Body of pancreas (tissue), 4 donors: ENCODE data around the gene IRGQ.

ENCODE experiments used
- POLR2A ChIP-seq, 3 donors: fragments of 450-650 bp; IDR thresholded peaks; one replicate each; pipeline ENCODE4 v1.6.1; 2016; ENCODE audit warnings: antibody characterized with exemption in 3 of 3, mild to moderate bottlenecking in 2 of 3
- TF ChIP-seq, protein P1 (sequence below), 7 experiments: fragments of 450-650 bp in 4 of 7; fragments of 200-600 bp in 3 of 7; sonication (generic) in 3 of 7; IDR thresholded peaks; one replicate each; pipeline ENCODE4 v1.5.1; 2016 to 2019; ENCODE audit warnings: antibody characterized with exemption in 7 of 7

- TF ChIP-seq, protein P1, sequence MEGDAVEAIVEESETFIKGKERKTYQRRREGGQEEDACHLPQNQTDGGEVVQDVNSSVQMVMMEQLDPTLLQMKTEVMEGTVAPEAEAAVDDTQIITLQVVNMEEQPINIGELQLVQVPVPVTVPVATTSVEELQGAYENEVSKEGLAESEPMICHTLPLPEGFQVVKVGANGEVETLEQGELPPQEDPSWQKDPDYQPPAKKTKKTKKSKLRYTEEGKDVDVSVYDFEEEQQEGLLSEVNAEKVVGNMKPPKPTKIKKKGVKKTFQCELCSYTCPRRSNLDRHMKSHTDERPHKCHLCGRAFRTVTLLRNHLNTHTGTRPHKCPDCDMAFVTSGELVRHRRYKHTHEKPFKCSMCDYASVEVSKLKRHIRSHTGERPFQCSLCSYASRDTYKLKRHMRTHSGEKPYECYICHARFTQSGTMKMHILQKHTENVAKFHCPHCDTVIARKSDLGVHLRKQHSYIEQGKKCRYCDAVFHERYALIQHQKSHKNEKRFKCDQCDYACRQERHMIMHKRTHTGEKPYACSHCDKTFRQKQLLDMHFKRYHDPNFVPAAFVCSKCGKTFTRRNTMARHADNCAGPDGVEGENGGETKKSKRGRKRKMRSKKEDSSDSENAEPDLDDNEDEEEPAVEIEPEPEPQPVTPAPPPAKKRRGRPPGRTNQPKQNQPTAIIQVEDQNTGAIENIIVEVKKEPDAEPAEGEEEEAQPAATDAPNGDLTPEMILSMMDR (IDR thresholded peaks at IDR 0.05), result no peak
- TF ChIP-seq POLR2A (IDR thresholded peaks at IDR 0.05), result no peak
These were observed 15.9 kb upstream of the IRGQ start, which contains the start of gene SRRM5 for GRCh38 chr19:43611788-43612187.
